Activated CD8-positive, alpha-beta memory T cell treated with anti-CD3 and anti-CD28 coated beads, Interleukin-2, amount 50 U/mL, for 4 hours (primary cell): ENCODE results near the gene MAD2L1BP.
"Not testable (repeated sequence)": the region's sequence is repeated elsewhere in the genome, so short reads cannot be mapped to it uniquely, and the experiment has no call there.

Source experiments
- DNase-seq: peaks from one replicate; pipeline ENCODE4 v3.0.0-alpha.2; 2020

Gene MAD2L1BP

GRCh38 chr6:43627008-43627825 is 8.4 kb upstream of the MAD2L1BP start:
- no peak for DNase-seq

- peak; percentile 45 for DNase-seq
Measured at GRCh38 chr6:43628393-43629103, 7.1 kb upstream of the MAD2L1BP start.

GRCh38 chr6:43629104-43629504 is 6.5 kb upstream of the MAD2L1BP start, which contains the start of gene GTPBP2:
Gene GTPBP2, minus strand, starts transcription at chr6:43629264. Its CDS starts 102 bp downstream, at chr6:43629162.
- DNase-seq: peak; percentile 95

GRCh38 chr6:43629505-43630300 is 5.9 kb upstream of the MAD2L1BP start:
- DNase-seq: peak; percentile 81

GRCh38 chr6:43630980-43631619 is 4.5 kb upstream of the MAD2L1BP start:
- no peak for DNase-seq

GRCh38 chr6:43633002-43633401 is 2.6 kb upstream of the MAD2L1BP start:
- DNase-seq: not testable (repeated sequence)

- no peak for DNase-seq
Measured at GRCh38 chr6:43634702-43635303, 837 bp upstream of the MAD2L1BP start.

- no peak for DNase-seq
Measured at GRCh38 chr6:43636308-43636659, 644 bp downstream of the MAD2L1BP start.

GRCh38 chr6:43639984-43640800 is 4.6 kb downstream of the MAD2L1BP start:
- no peak for DNase-seq

GRCh38 chr6:43644940-43645612 is 9.4 kb downstream of the MAD2L1BP start, which contains the start of gene RSPH9:
Gene RSPH9, plus strand, starts transcription at chr6:43645036. Its CDS starts 63 bp downstream, at chr6:43645099.
- peak; percentile 62 for DNase-seq

- no peak for DNase-seq
Measured at GRCh38 chr6:43645613-43645964, 9.9 kb downstream of the MAD2L1BP start.

- no peak for DNase-seq
Measured at GRCh38 chr6:43647613-43648012, 12.0 kb downstream of the MAD2L1BP start.

GRCh38 chr6:43648248-43648647 is 12.6 kb downstream of the MAD2L1BP start:
- no peak for DNase-seq

- DNase-seq: not testable (repeated sequence)
Measured at GRCh38 chr6:43652822-43653221, 17.2 kb downstream of the MAD2L1BP start.

GRCh38 chr6:43657221-43657802 is 21.7 kb downstream of the MAD2L1BP start:
- no peak for DNase-seq

GRCh38 chr6:43658161-43658560 is 22.5 kb downstream of the MAD2L1BP start:
- DNase-seq: no peak

- not testable (repeated sequence) for DNase-seq
Measured at GRCh38 chr6:43662948-43663347, 27.3 kb downstream of the MAD2L1BP start.

GRCh38 chr6:43665376-43665775 is 29.7 kb downstream of the MAD2L1BP start:
- DNase-seq: no peak

- no peak for DNase-seq
Measured at GRCh38 chr6:43666196-43666920, 30.7 kb downstream of the MAD2L1BP start.
